Bronchial epithelial cell (primary cell): Measurements from ENCODE around the gene L2HGDH. TPM values are rescaled to one million over a fixed set of nuclear protein-coding genes. Genes with fewer than 3 reads are reported as not detected.

Experiments
- DNase-seq: peaks from one replicate; pipeline ENCODE4 v3.0.0-alpha.2; 2010; ENCODE audit warnings: low read depth
- FAIRE-seq: peaks from 2 replicates; lab custom pipeline; 2011; peaks lifted over from hg19 to GRCh38; lab: Jason Lieb, UNC
- H3K27me3 ChIP-seq: 2 replicates; pipeline ENCODE4 v1.5.1; 2011; ENCODE audit warnings: low read length; ENCODE audit not compliant: control insufficient read depth, insufficient read depth
- H3K36me3 ChIP-seq: 2 replicates; pipeline ENCODE4 v1.5.1; 2011; ENCODE audit warnings: low read length; ENCODE audit not compliant: control insufficient read depth, insufficient read depth
- H3K4me3 ChIP-seq: 2 replicates; pipeline ENCODE4 v1.5.1; 2011; ENCODE audit warnings: mild to moderate bottlenecking, low read depth, low read length, control low read depth
- CTCF ChIP-seq: IDR thresholded peaks from 2 replicates; pipeline ENCODE4 v1.5.1; 2011; ENCODE audit warnings: mild to moderate bottlenecking, moderate library complexity, low read length, control low read depth, inconsistent platforms; ENCODE audit not compliant: insufficient read depth, severe bottlenecking
- total RNA-seq: library from RNA; depleted of rRNA; stranded (reverse); fragments of >200 nt; gene quantifications from 2 replicates; pipeline ENCODE4 v1.2.1, GENCODE V29; 2014

Gene L2HGDH
- total RNA-seq, 1 donor from 2014 or later: 6.6 TPM

GRCh38 chr14:50350975-50351374 lies 38.9 kb upstream of the L2HGDH start:
- DNase-seq (no peak), FAIRE-seq (no peak)
- no peaks in the 10 kb centered on the region for H3K36me3 ChIP-seq
- H3K4me3 ChIP-seq: no peak overlapping the region
- TF ChIP-seq CTCF: no peak
- H3K27me3 ChIP-seq: no peaks in the 10 kb centered on the region

- DNase-seq: no peak
- Histone ChIP-seq H3K27me3 (no peaks in the 10 kb centered on the region), H3K4me3 (no peak overlapping the region), H3K36me3 (no peaks in the 10 kb centered on the region)
- no peak for FAIRE-seq
- TF ChIP-seq CTCF: no peak
These were observed 36.9 kb upstream of the L2HGDH start for GRCh38 chr14:50348933-50349332.

DNA sequence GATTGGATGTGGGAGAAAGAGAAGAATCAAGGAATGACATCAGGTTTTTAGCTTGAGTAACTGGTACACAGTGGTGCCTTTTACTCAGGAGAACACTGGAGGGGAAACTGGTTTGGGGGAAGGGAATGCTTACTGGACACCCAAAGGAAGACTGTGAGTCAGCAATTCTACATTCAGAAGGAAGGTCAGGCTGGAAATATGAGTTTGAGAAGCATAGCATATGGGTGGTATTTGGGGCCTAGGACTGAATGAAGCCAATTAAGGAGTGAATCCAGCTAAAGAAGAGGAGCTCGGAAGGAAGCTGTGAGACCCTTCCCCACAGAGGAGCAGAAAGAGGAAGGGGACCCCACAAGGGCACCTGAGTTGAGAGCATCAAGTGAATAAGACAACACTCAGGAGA lies 35.5 kb upstream of the L2HGDH start:
- Histone ChIP-seq H3K27me3 (no peaks in the 10 kb centered on the region), H3K4me3 (no peak overlapping the region), H3K36me3 (no peaks in the 10 kb centered on the region)
- FAIRE-seq (no peak), DNase-seq (peak; percentile 85)
- TF ChIP-seq CTCF: no peak

GRCh38 chr14:50345846-50346422 lies 33.9 kb upstream of the L2HGDH start:
- TF ChIP-seq CTCF: no peak
- FAIRE-seq: no peak
- no peaks in the 10 kb centered on the region for H3K27me3 ChIP-seq
- no peak overlapping the region for H3K4me3 ChIP-seq
- DNase-seq: no peak
- H3K36me3 ChIP-seq: no peaks in the 10 kb centered on the region

DNA sequence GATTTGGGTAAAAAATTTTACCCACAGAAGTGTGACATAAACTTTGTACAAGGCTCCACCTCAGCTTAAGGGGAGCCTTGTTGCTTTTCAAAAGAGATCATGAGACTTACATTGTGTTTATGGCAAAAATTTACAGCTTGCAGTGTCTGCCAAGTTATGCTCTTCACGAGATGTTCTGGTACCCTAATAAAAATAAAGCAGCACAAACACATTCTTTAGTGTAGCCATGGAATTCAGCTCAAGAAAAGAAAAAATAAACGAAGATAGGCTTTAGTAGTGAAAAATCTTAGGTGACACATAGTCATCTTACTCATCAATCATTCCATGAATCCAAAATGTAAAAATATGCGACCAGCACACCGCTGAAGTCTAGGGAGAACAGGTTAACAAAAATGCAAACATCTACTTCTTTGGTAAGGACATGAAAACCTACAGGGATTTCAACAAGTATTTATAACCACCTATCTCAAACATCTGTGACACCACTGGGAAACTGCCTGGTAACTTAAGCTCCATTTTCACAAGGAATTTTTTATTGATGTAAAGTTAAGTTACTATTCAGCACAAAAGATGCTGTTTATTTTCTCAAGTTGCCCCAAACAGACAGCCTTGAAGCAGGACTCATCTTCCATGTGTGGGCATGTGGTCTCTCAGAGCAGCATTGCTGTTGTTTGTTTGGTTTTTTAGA lies 33.0 kb upstream of the L2HGDH start:
- no peaks in the 10 kb centered on the region for H3K27me3 ChIP-seq
- no peaks in the 10 kb centered on the region for H3K36me3 ChIP-seq
- no peak for FAIRE-seq
- no peak for TF ChIP-seq CTCF
- H3K4me3 ChIP-seq: no peak overlapping the region
- DNase-seq: no peak
